MCF 10A (cell line): ENCODE results near the gene AGMO. TPM values are rescaled to one million over a fixed set of nuclear protein-coding genes. Genes with fewer than 3 reads are reported as not detected.
A peak's percentile ranks its signal among the peaks of the same experiment; 100 is the strongest.

Experiments
- BruUV-seq: library from RNA; stranded (reverse); fragments of 400-500 nt; replicated peaks from 2 replicates; lab custom pipeline; 2021; lab: Mats Ljungman, UMichigan
- CTCF ChIA-PET: fragments of 300-600 bp; sonication (Branson Sonifier 250); formaldehyde crosslinking; extraction: SDS; loops from one replicate; lab custom pipeline; 2021; ENCODE audit warnings: antibody characterized with exemption, inconsistent platforms; lab: Yijun Ruan, JAX
- POLR2A ChIA-PET: fragments of 300-600, 350-650 bp; sonication (Branson Sonifier 250); formaldehyde crosslinking; extraction: SDS; loops from one replicate; lab custom pipeline; 2020; ENCODE audit warnings: antibody characterized with exemption, inconsistent platforms; lab: Yijun Ruan, JAX
- DNase-seq: peaks from one replicate; pipeline ENCODE4 v3.0.0-alpha.2; 2018; ENCODE audit not compliant: unreplicated experiment
- H3K27ac Mint-ChIP-seq: one replicate; pipeline ENCODE4 v1.8.0; 2022; ENCODE audit warnings: mild to moderate bottlenecking, low read depth, mixed read lengths; ENCODE audit not compliant: unreplicated experiment
- H3K27me3 Mint-ChIP-seq: one replicate; pipeline ENCODE4 v1.8.0; 2022; ENCODE audit warnings: mixed read lengths; ENCODE audit not compliant: insufficient read depth, unreplicated experiment
- H3K36me3 Mint-ChIP-seq: one replicate; pipeline ENCODE4 v1.8.0; 2022; ENCODE audit warnings: mild to moderate bottlenecking, moderate library complexity, mixed read lengths; ENCODE audit not compliant: insufficient read depth, unreplicated experiment
- H3K4me1 Mint-ChIP-seq: one replicate; pipeline ENCODE4 v1.8.0; 2022; ENCODE audit warnings: mixed read lengths; ENCODE audit not compliant: insufficient read depth, unreplicated experiment
- H3K4me3 Mint-ChIP-seq: one replicate; pipeline ENCODE4 v1.8.0; 2022; ENCODE audit warnings: mild to moderate bottlenecking, moderate library complexity, mixed read lengths; ENCODE audit not compliant: unreplicated experiment
- H3K9me3 Mint-ChIP-seq: one replicate; pipeline ENCODE4 v1.8.0; 2022; ENCODE audit warnings: mixed read lengths; ENCODE audit not compliant: unreplicated experiment
- CTCF ChIP-seq: fragments of 200-600 bp; IDR thresholded peaks from one replicate; pipeline ENCODE4 v1.8.0; 2022; ENCODE audit warnings: antibody characterized with exemption, mild to moderate bottlenecking; ENCODE audit not compliant: unreplicated experiment
- intact Hi-C: fragments of 100-400 bp; cut with micrococcal nuclease; formaldehyde crosslinking; loops from 2 replicates; pipeline ENCODE4 v1.14.1; 2022
- total RNA-seq: library from RNA; stranded (reverse); gene quantifications from 2 replicates; pipeline ENCODE4 v1.2.3, GENCODE V29; 2022

Gene AGMO
- total RNA-seq, 1 experiment from 2014 or later, result not detected

- BruUV-seq, result no TSS peak
- H3K4me1 Mint-ChIP-seq, result no peaks in the 10 kb centered on the region
- H3K36me3 Mint-ChIP-seq, result no peaks in the 10 kb centered on the region
- POLR2A ChIA-PET, result interaction anchor here (0.7 kb wide), 1 partner anchor 325 kb away, joined by 3 read pairs; no protein-coding TSS in a partner anchor
- CTCF ChIA-PET, result interaction anchor here (0.6 to 0.7 kb wide), 3 partner anchors 49 to 1005 kb away, joined by 3 to 4 read pairs (median 3); no protein-coding TSS in a partner anchor
- H3K27ac Mint-ChIP-seq, result no peak overlapping the region
- no peak for DNase-seq
- TF ChIP-seq CTCF, result no peak
- intact Hi-C loops, result no loop called here
- no peak overlapping the region for H3K4me3 Mint-ChIP-seq
- H3K9me3 Mint-ChIP-seq, result peaks cover 8% of the 10 kb centered on the region
- peaks cover 42% of the 10 kb centered on the region for H3K27me3 Mint-ChIP-seq
Measured at GRCh38 chr7:15396210-15397158, 165.3 kb downstream of the AGMO start.

- ChIA-PET POLR2A (interaction anchor here (1.1 kb wide), 1 partner anchor 9 kb away, joined by 3 read pairs; no protein-coding TSS in a partner anchor), CTCF (interaction anchor here (0.6 to 2.5 kb wide), 4 partner anchors 9 to 1377 kb away, joined by 3 to 11 read pairs (median 3); no protein-coding TSS in a partner anchor)
- no peak for TF ChIP-seq CTCF
- peak; percentile 5 for DNase-seq
- Mint-ChIP-seq H3K27me3 (peaks cover 23% of the 10 kb centered on the region), H3K4me3 (no peak overlapping the region), H3K36me3 (no peaks in the 10 kb centered on the region), H3K9me3 (no peaks in the 10 kb centered on the region), H3K27ac (no peak overlapping the region), H3K4me1 (no peaks in the 10 kb centered on the region)
- intact Hi-C loops, result no loop called here
- no TSS peak for BruUV-seq
Measured at GRCh38 chr7:15389073-15389472, 172.7 kb downstream of the AGMO start.

GRCh38 chr7:15378494-15379145 is 183.2 kb downstream of the AGMO start:
- DNase-seq, result no peak
- TF ChIP-seq CTCF, result no peak
- no peak overlapping the region for H3K27ac Mint-ChIP-seq
- ChIA-PET POLR2A (no interaction called here), CTCF (no interaction called here)
- H3K36me3 Mint-ChIP-seq, result no peaks in the 10 kb centered on the region
- H3K4me3 Mint-ChIP-seq, result no peak overlapping the region
- no TSS peak for BruUV-seq
- H3K9me3 Mint-ChIP-seq, result no peaks in the 10 kb centered on the region
- H3K27me3 Mint-ChIP-seq, result peaks cover 27% of the 10 kb centered on the region
- intact Hi-C loops, result no loop called here
- H3K4me1 Mint-ChIP-seq, result no peaks in the 10 kb centered on the region

GRCh38 chr7:15376600-15376999 is 185.2 kb downstream of the AGMO start:
- CTCF ChIA-PET, result interaction anchor here (0.7 kb wide), 2 partner anchors 13 to 14 kb away, joined by 3 read pairs; no protein-coding TSS in a partner anchor
- no peaks in the 10 kb centered on the region for H3K9me3 Mint-ChIP-seq
- intact Hi-C loops, result no loop called here
- TF ChIP-seq CTCF, result no peak
- POLR2A ChIA-PET, result no interaction called here
- no peak overlapping the region for H3K27ac Mint-ChIP-seq
- BruUV-seq, result no TSS peak
- H3K4me3 Mint-ChIP-seq, result no peak overlapping the region
- peaks cover 27% of the 10 kb centered on the region for H3K27me3 Mint-ChIP-seq
- no peaks in the 10 kb centered on the region for H3K36me3 Mint-ChIP-seq
- no peak for DNase-seq
- H3K4me1 Mint-ChIP-seq, result no peaks in the 10 kb centered on the region
